DOHH2 (cell line): ENCODE measurements around the gene RNF187.

ENCODE experiments used
- H3F3A ChIP-seq: fragments of 200-600 bp; sonication (generic), shearing (Covaris generic); 2 replicates; pipeline ENCODE4 v1.6.0; 2016; ENCODE audit warnings: antibody characterized with exemption, mild to moderate bottlenecking; ENCODE audit not compliant: control insufficient read depth, insufficient read depth
- H3K27ac ChIP-seq: fragments of 200-600 bp; sonication (generic); 2 replicates; pipeline ENCODE4 v1.5.1; 2014; ENCODE audit warnings: low read depth, mild to moderate bottlenecking, low read length, moderate library complexity
- H3K27me3 ChIP-seq: fragments of 200-600 bp; sonication (generic); 2 replicates; pipeline ENCODE4 v1.6.1; 2014; ENCODE audit warnings: mild to moderate bottlenecking, low read length, mixed read lengths; ENCODE audit not compliant: control insufficient read depth
- H3K36me3 ChIP-seq: fragments of 200-600 bp; sonication (generic); 2 replicates; pipeline ENCODE4 v1.6.1; 2014; ENCODE audit warnings: mild to moderate bottlenecking, low read length, moderate library complexity, mixed read lengths; ENCODE audit not compliant: control insufficient read depth
- H3K4me1 ChIP-seq: fragments of 200-600 bp; sonication (generic); 2 replicates; pipeline ENCODE4 v1.6.1; 2014; ENCODE audit warnings: mild to moderate bottlenecking, low read length, mixed read lengths; ENCODE audit not compliant: control insufficient read depth
- H3K4me2 ChIP-seq: fragments of 200-600 bp; sonication (generic); 2 replicates; pipeline ENCODE4 v1.6.0; 2014; ENCODE audit warnings: mild to moderate bottlenecking, low read length, moderate library complexity
- H3K4me3 ChIP-seq: fragments of 200-600 bp; sonication (generic); 2 replicates; pipeline ENCODE4 v1.5.1; 2014; ENCODE audit warnings: mild to moderate bottlenecking, low read length, mixed read lengths
- H3K79me2 ChIP-seq: fragments of 200-600 bp; sonication (generic); 2 replicates; pipeline ENCODE4 v1.6.1; 2014; ENCODE audit warnings: mild to moderate bottlenecking, low read length, mixed read lengths; ENCODE audit not compliant: control insufficient read depth
- H3K9me2 ChIP-seq: fragments of 200-600 bp; sonication (generic); replicated peaks from 2 replicates; pipeline ENCODE4 v1.6.1; 2014; ENCODE audit warnings: mild to moderate bottlenecking, low read length, mixed read lengths; ENCODE audit not compliant: control insufficient read depth
- H3K9me3 ChIP-seq: fragments of 200-600 bp; sonication (generic); 2 replicates; pipeline ENCODE4 v1.6.1; 2014; ENCODE audit warnings: antibody characterized with exemption, low read length, mixed read lengths; ENCODE audit not compliant: control insufficient read depth, insufficient read depth
- H4K20me1 ChIP-seq: fragments of 200-600 bp; sonication (generic); 2 replicates; pipeline ENCODE4 v1.6.0; 2014; ENCODE audit warnings: low read depth, mild to moderate bottlenecking, antibody characterized with exemption, low read length, moderate library complexity; ENCODE audit not compliant: control insufficient read depth, insufficient read depth
- CTCF ChIP-seq: fragments of 200-600 bp; sonication (generic); IDR thresholded peaks from one replicate; pipeline ENCODE4 v1.5.1; 2014; ENCODE audit warnings: antibody characterized with exemption, mild to moderate bottlenecking, low read depth, low read length; ENCODE audit not compliant: poor library complexity, severe bottlenecking
- EZH2phosphoT487 ChIP-seq: fragments of 200-600 bp; sonication (generic); IDR thresholded peaks from 2 replicates; pipeline ENCODE4 v1.6.1; 2017; ENCODE audit warnings: borderline replicate concordance, mild to moderate bottlenecking, antibody characterized with exemption, low read length, moderate library complexity, mixed read lengths

RNF187 gene

GRCh38 chr1:228511546-228512445 lies 24.6 kb downstream of the RNF187 start:
- H3K36me3 ChIP-seq = no peaks in the 10 kb centered on the region
- no peak overlapping the region for H3K4me2 ChIP-seq
- no peak overlapping the region for H3K4me3 ChIP-seq
- peaks cover 30% of the 10 kb centered on the region for H3K27me3 ChIP-seq
- no peaks in the 10 kb centered on the region for H4K20me1 ChIP-seq
- TF ChIP-seq CTCF (no peak), EZH2phosphoT487 (no peak)
- no peaks in the 10 kb centered on the region for H3F3A ChIP-seq
- no peaks in the 10 kb centered on the region for H3K9me3 ChIP-seq
- H3K27ac ChIP-seq = no peak overlapping the region
- H3K79me2 ChIP-seq = no peaks in the 10 kb centered on the region
- H3K4me1 ChIP-seq = no peaks in the 10 kb centered on the region
- H3K9me2 ChIP-seq = no peaks in the 10 kb centered on the region

GRCh38 chr1:228512781-228513198 lies 25.6 kb downstream of the RNF187 start:
- no peaks in the 10 kb centered on the region for H3K9me2 ChIP-seq
- H3K4me3 ChIP-seq = no peak overlapping the region
- H3K4me1 ChIP-seq = no peaks in the 10 kb centered on the region
- H3K9me3 ChIP-seq = no peaks in the 10 kb centered on the region
- no peaks in the 10 kb centered on the region for H3K36me3 ChIP-seq
- no peak overlapping the region for H3K4me2 ChIP-seq
- peaks cover 35% of the 10 kb centered on the region for H3K27me3 ChIP-seq
- H4K20me1 ChIP-seq = no peaks in the 10 kb centered on the region
- H3K27ac ChIP-seq = no peak overlapping the region
- no peaks in the 10 kb centered on the region for H3F3A ChIP-seq
- no peak for TF ChIP-seq CTCF
- TF ChIP-seq EZH2phosphoT487 = no peak
- no peaks in the 10 kb centered on the region for H3K79me2 ChIP-seq

GRCh38 chr1:228513236-228513900 lies 26.2 kb downstream of the RNF187 start:
- H3K36me3 ChIP-seq = no peaks in the 10 kb centered on the region
- no peaks in the 10 kb centered on the region for H3K9me2 ChIP-seq
- no peak for TF ChIP-seq CTCF
- no peak for TF ChIP-seq EZH2phosphoT487
- H3K4me3 ChIP-seq = no peak overlapping the region
- H3K27me3 ChIP-seq = peaks cover 40% of the 10 kb centered on the region
- H3K4me1 ChIP-seq = no peaks in the 10 kb centered on the region
- no peaks in the 10 kb centered on the region for H3K9me3 ChIP-seq
- H3K27ac ChIP-seq = no peak overlapping the region
- H3K79me2 ChIP-seq = no peaks in the 10 kb centered on the region
- H3K4me2 ChIP-seq = no peak overlapping the region
- H4K20me1 ChIP-seq = no peaks in the 10 kb centered on the region
- no peaks in the 10 kb centered on the region for H3F3A ChIP-seq
